Measurements from ENCODE around the gene TOP3B.

DNA sequence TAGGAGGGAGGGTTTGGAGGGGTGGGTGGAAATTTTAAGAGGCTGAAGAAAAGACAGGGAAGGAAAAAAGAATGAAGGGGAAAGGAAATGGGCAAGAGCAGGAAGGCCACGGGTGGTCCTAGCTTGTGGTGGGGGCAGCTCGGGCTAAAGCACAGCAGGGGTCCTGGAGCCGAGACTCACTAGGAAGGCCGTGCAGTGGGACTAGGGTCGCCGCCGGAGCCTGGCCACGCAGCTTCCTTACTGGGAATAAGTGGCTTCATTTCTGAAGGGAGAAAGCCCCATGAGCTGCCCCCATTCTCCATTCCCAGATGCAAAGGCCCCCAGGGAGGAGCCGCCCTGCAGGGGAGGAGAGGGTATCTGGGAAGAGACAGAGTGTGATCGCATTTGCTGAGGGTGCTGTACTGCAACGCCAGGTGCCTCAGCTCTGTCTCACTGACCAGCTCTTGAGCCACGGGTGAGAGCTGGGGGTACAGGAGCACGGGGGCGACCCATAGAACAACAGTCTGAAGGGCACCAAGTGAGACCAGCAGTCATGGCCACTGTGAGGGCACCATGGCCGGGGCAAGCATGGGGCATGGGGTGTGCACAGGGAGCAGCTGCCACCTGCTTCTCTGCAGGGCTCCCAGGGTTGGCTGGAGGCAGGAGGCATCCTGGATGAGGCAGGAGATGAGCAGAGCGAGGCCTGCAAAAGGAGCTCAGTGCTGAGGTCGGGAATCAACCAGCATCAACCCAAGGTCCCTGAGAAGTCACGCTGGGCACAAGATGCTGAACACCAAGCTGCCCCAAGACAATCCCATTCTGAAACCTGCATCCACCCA, 11.6 kb downstream of the TOP3B start:
- TF ChIP-seq, protein P1, sequence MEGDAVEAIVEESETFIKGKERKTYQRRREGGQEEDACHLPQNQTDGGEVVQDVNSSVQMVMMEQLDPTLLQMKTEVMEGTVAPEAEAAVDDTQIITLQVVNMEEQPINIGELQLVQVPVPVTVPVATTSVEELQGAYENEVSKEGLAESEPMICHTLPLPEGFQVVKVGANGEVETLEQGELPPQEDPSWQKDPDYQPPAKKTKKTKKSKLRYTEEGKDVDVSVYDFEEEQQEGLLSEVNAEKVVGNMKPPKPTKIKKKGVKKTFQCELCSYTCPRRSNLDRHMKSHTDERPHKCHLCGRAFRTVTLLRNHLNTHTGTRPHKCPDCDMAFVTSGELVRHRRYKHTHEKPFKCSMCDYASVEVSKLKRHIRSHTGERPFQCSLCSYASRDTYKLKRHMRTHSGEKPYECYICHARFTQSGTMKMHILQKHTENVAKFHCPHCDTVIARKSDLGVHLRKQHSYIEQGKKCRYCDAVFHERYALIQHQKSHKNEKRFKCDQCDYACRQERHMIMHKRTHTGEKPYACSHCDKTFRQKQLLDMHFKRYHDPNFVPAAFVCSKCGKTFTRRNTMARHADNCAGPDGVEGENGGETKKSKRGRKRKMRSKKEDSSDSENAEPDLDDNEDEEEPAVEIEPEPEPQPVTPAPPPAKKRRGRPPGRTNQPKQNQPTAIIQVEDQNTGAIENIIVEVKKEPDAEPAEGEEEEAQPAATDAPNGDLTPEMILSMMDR (IDR thresholded peaks at IDR 0.05; ENCODE audit: low read length) = no peak
- TF ChIP-seq EZH2 (optimal IDR thresholded peaks at IDR 0.05; ENCODE audit: low read depth, low read length) (no peak), EZH2phosphoT487 (IDR thresholded peaks at IDR 0.05; ENCODE audit: low read length) (no peak)
